ENCODE results near the gene NUDCD3.

- TF ChIP-seq CTCF (IDR thresholded peaks at IDR 0.05), result no peak
- TF ChIP-seq POLR2AphosphoS5 (IDR thresholded peaks at IDR 0.05), result no peak
Observed at GRCh38 chr7:44433255-44434022, 57.0 kb downstream of the NUDCD3 start.

All from suprapubic skin (tissue), 3 donors.